A549 (cell line): ENCODE data around the gene GPR15.

ENCODE experiments used
- CEBPB ChIP-seq, 2 experiments: fragments of >200 bp in 1 of 2; sonication (Bioruptor Twin) in 1 of 2; formaldehyde crosslinking in 1 of 2; IDR thresholded peaks; 2 replicates each; pipeline ENCODE4 v1.6.1; 2012 to 2016
- CTCF ChIP-seq: fragments of >200 bp; sonication (Bioruptor Twin); formaldehyde crosslinking; IDR thresholded peaks from 3 replicates; pipeline ENCODE4 v1.5.1; 2016
- RAD21 ChIP-seq, 2 experiments: fragments of >200 bp in 1 of 2; sonication (Bioruptor Twin) in 1 of 2; formaldehyde crosslinking in 1 of 2; IDR thresholded peaks in 1 of 2; conservative IDR thresholded peaks in 1 of 2; 2 replicates in 1 of 2; 3 replicates in 1 of 2; pipeline ENCODE4 v1.6.1; 2012 to 2018; ENCODE audit warnings: inconsistent platforms in 1 of 2

DNA sequence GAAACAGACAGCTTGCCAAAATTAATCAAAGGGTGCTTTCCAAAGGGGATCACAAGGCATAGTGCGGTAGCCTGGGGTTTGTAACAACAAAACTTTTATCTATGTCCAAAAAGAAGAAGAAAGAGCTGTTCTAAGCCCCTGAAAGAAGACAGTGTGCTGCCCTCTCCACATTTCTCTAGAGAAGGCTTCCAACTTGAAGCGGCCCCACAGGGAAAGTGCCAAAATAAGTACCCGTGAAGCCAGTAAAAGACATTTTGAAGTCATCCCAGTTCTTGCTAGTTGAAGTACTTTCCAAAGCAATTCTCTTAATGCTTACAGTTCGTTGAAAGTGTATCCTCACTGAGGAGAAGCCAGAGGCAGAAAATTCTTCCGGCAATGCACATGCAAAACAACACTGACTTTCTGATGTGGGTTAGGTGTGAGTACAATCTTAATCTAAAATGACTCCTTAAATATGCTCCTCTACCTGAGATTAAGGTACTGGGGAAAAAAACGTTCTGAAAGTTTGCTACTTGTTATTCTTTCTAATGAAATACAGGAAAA, 21.3 kb downstream of the GPR15 start:
- TF ChIP-seq CTCF: no peak
- no peak for TF ChIP-seq RAD21 (conservative IDR thresholded peaks at IDR 0.05 in 1 of 2, IDR thresholded peaks at IDR 0.05 in 1 of 2)
- TF ChIP-seq CEBPB (IDR thresholded peaks at IDR 0.05): no peak
